GM23338 (cell line): ENCODE measurements around the gene LGALS16. TPM values are rescaled to one million over a fixed set of nuclear protein-coding genes. Genes with fewer than 3 reads are reported as not detected.

Experiments
- ATAC-seq: fragments of 200-7000 bp; cut with Tn5 transposase; 3 replicates; pipeline ENCODE4 v1.9.1; 2020
- DNase-seq: peaks from one replicate; pipeline ENCODE4 v3.0.0-alpha.2; 2015; ENCODE audit warnings: low spot score
- H2AFZ ChIP-seq: fragments of 200-600 bp; sonication (generic); 2 replicates; pipeline ENCODE4 v1.8.0; 2016; ENCODE audit warnings: antibody characterized with exemption, mild to moderate bottlenecking, moderate library complexity
- H3F3A ChIP-seq: fragments of 200-600 bp; sonication (generic); replicated peaks from 2 replicates; pipeline ENCODE4 v1.8.0; 2017; ENCODE audit warnings: antibody characterized with exemption, mixed run types, low read depth
- H3K27ac ChIP-seq: fragments of 200-600 bp; sonication (generic); 2 replicates; pipeline ENCODE4 v1.6.1; 2016; ENCODE audit warnings: low read depth
- H3K27me3 ChIP-seq: fragments of 200-600 bp; sonication (generic); 2 replicates; pipeline ENCODE4 v1.8.0; 2016; ENCODE audit warnings: mild to moderate bottlenecking, mixed run types, moderate library complexity; ENCODE audit not compliant: insufficient read depth
- H3K36me3 ChIP-seq: fragments of 200-600 bp; sonication (generic); 2 replicates; pipeline ENCODE4 v1.8.0; 2016; ENCODE audit warnings: mild to moderate bottlenecking; ENCODE audit not compliant: insufficient read depth
- H3K4me1 ChIP-seq: fragments of 200-600 bp; sonication (generic); 2 replicates; pipeline ENCODE4 v1.8.0; 2016; ENCODE audit warnings: mild to moderate bottlenecking, moderate library complexity; ENCODE audit not compliant: insufficient read depth
- H3K4me2 ChIP-seq: fragments of 200-600 bp; sonication (generic); 2 replicates; pipeline ENCODE4 v1.7.1; 2017; ENCODE audit warnings: mixed run types
- H3K4me3 ChIP-seq: fragments of 200-600 bp; sonication (generic); 2 replicates; pipeline ENCODE4 v1.6.1; 2016; ENCODE audit warnings: mixed run types
- H3K79me2 ChIP-seq: fragments of 200-600 bp; sonication (generic); replicated peaks from 2 replicates; pipeline ENCODE4 v1.8.0; 2017; ENCODE audit warnings: mild to moderate bottlenecking; ENCODE audit not compliant: insufficient read depth
- H3K9me2 ChIP-seq: fragments of 200-600 bp; sonication (generic); 2 replicates; pipeline ENCODE4 v1.8.0; 2017; ENCODE audit not compliant: insufficient read depth
- H4K20me1 ChIP-seq: fragments of 200-600 bp; sonication (generic); replicated peaks from 2 replicates; pipeline ENCODE4 v1.8.0; 2017; ENCODE audit warnings: mild to moderate bottlenecking; ENCODE audit not compliant: insufficient read depth
- H3K27ac Mint-ChIP-seq: 2 replicates; pipeline ENCODE4 v1.8.0; 2020; ENCODE audit warnings: inconsistent platforms, mild to moderate bottlenecking, moderate library complexity, mixed read lengths
- H3K27me3 Mint-ChIP-seq: 3 replicates; pipeline ENCODE4 v1.8.0; 2022; ENCODE audit warnings: low read depth, mild to moderate bottlenecking, moderate library complexity, mixed read lengths, inconsistent platforms; ENCODE audit not compliant: insufficient read depth, poor library complexity
- H3K36me3 Mint-ChIP-seq: 3 replicates; pipeline ENCODE4 v1.8.0; 2021; ENCODE audit warnings: low read depth, mild to moderate bottlenecking, inconsistent platforms, moderate library complexity, mixed read lengths
- H3K4me1 Mint-ChIP-seq: 3 replicates; pipeline ENCODE4 v1.8.0; 2020; ENCODE audit warnings: mild to moderate bottlenecking, inconsistent platforms, mixed read lengths
- H3K4me3 Mint-ChIP-seq: 3 replicates; pipeline ENCODE4 v1.8.0; 2021; ENCODE audit warnings: moderate library complexity, mild to moderate bottlenecking, inconsistent platforms, mixed read lengths
- H3K9me3 Mint-ChIP-seq: 3 replicates; pipeline ENCODE4 v1.8.0; 2020; ENCODE audit warnings: moderate library complexity, mild to moderate bottlenecking, inconsistent platforms, mixed read lengths
- CREB1 ChIP-seq: fragments of 250-450 bp; sonication (Bioruptor Pico); IDR thresholded peaks from 2 replicates; pipeline ENCODE4 v1.5.0; 2020; ENCODE audit warnings: low read depth, mild to moderate bottlenecking, moderate library complexity
- CTCF ChIP-seq, 2 experiments: fragments of 200-600 bp in 1 of 2; sonication (generic) in 1 of 2; conservative IDR thresholded peaks; 2 replicates each; pipeline versions ENCODE4 v1.5.1 to v1.6.1; 2016 to 2017; ENCODE audit warnings: antibody characterized with exemption in 2 of 2, low read depth in 2 of 2, mild to moderate bottlenecking in 2 of 2, moderate library complexity in 1 of 2
- ETS1 ChIP-seq: IDR thresholded peaks from 2 replicates; pipeline ENCODE4 v1.6.1; 2016; ENCODE audit warnings: antibody characterized with exemption
- EZH2phosphoT487 ChIP-seq: fragments of 200-600 bp; sonication (generic); IDR thresholded peaks from one replicate; pipeline ENCODE4 v1.8.1; 2018; ENCODE audit warnings: antibody characterized with exemption; ENCODE audit not compliant: unreplicated experiment
- NANOG ChIP-seq: IDR thresholded peaks from 2 replicates; pipeline ENCODE4 v1.6.1; 2016; ENCODE audit warnings: antibody characterized with exemption, borderline replicate concordance
- POLR2AphosphoS5 ChIP-seq: IDR thresholded peaks from 2 replicates; pipeline ENCODE4 v1.6.1; 2016; ENCODE audit warnings: antibody characterized with exemption, low read depth
- REST ChIP-seq: IDR thresholded peaks from one replicate; pipeline ENCODE4 v1.6.1; 2018; ENCODE audit warnings: antibody characterized with exemption; ENCODE audit not compliant: unreplicated experiment
- ZNF114 ChIP-seq: fragments of 250-450 bp; sonication (Bioruptor Pico); IDR thresholded peaks from 2 replicates; pipeline ENCODE4 v1.5.0; 2020; ENCODE audit warnings: mild to moderate bottlenecking, moderate library complexity
- ZNF462 ChIP-seq: fragments of 250-450 bp; sonication (Bioruptor Pico); IDR thresholded peaks from 2 replicates; pipeline ENCODE4 v1.5.0; 2020; ENCODE audit warnings: mild to moderate bottlenecking, moderate library complexity
- polyA plus RNA-seq: library from polyadenylated mRNA; unstranded; fragments of >200 nt; fragmentation: Nextera tagmentation; extraction: Ambion mirVana; gene quantifications from 2 replicates; pipeline ENCODE4 v1.2.1, GENCODE V29; 2016
- total RNA-seq: library from RNA; depleted of rRNA; stranded (reverse); fragments of >200 nt; shearing (Covaris generic); gene quantifications from 2 replicates; pipeline ENCODE4 v1.2.3, GENCODE V29; 2014

LGALS16 gene
- total and polyA plus RNA-seq, 2 experiments from 2014 or later = not detected

- DNase-seq = peak; percentile 88
- Histone ChIP-seq H3K36me3 (no peaks in the 10 kb centered on the region), H3K4me1 (peaks cover 13% of the 10 kb centered on the region), H3F3A (no peaks in the 10 kb centered on the region), H3K27me3 (no peaks in the 10 kb centered on the region), H3K4me2 (peak overlapping the region; percentile 53; the same call in 1 of the 2 replicates), H3K4me3 (no peak overlapping the region), H4K20me1 (no peaks in the 10 kb centered on the region), H3K27ac (no peak overlapping the region), H2AFZ (peak overlapping the region; percentile 3; the same call in 1 of the 2 replicates), H3K9me2 (no peaks in the 10 kb centered on the region), H3K79me2 (no peaks in the 10 kb centered on the region)
- Mint-ChIP-seq H3K4me3 (no peak overlapping the region), H3K9me3 (peaks cover 2% of the 10 kb centered on the region), H3K27ac (no peak overlapping the region), H3K4me1 (peaks cover 13% of the 10 kb centered on the region), H3K27me3 (no peaks in the 10 kb centered on the region), H3K36me3 (no peaks in the 10 kb centered on the region)
- ATAC-seq = peak; percentile 98
- TF ChIP-seq REST = no peak
- no peak for TF ChIP-seq ZNF114 (CRISPR knock-in tag)
- no peak for TF ChIP-seq CREB1 (CRISPR knock-in tag)
- peak; percentile 78 to 86 for TF ChIP-seq CTCF (conservative IDR thresholded peaks at IDR 0.05; ENCODE audit: low read depth in 2 of 2)
- no peak for TF ChIP-seq POLR2AphosphoS5
- TF ChIP-seq ZNF462 (CRISPR knock-in tag) = no peak
- TF ChIP-seq NANOG = no peak
- TF ChIP-seq EZH2phosphoT487 = no peak
- no peak for TF ChIP-seq ETS1
These were observed 16.1 kb downstream of the LGALS16 start for GRCh38 chr19:39671739-39672363.
